GM19452 (cell line): ENCODE measurements around the gene LARGE1.

Experiments used
- ATAC-seq: cut with Tn5 transposase; IDR thresholded peaks from one replicate; pipeline ENCODE4 v1.9.1; 2021; ENCODE audit not compliant: unreplicated experiment

The LARGE1 gene

DNA sequence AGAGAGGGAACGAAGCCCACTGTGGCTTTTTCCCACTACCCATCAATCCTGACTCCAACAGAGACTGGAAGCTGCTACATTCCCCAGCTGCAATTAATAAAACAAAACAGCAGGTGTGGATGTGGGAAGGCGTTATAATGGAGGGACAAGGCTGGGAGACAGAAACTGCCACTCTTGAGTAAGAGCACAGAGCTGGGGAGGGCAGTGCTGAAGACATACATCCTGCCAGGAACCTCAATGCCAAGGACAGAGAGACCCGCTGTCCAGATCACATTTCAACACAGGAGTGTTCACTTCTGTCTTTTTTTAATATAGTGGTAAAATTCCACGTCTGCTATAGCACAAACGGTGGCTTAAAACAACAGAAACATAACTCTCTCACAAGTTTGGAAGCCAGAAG lies 94.5 kb downstream of the LARGE1 start:
- ATAC-seq: no peak

DNA sequence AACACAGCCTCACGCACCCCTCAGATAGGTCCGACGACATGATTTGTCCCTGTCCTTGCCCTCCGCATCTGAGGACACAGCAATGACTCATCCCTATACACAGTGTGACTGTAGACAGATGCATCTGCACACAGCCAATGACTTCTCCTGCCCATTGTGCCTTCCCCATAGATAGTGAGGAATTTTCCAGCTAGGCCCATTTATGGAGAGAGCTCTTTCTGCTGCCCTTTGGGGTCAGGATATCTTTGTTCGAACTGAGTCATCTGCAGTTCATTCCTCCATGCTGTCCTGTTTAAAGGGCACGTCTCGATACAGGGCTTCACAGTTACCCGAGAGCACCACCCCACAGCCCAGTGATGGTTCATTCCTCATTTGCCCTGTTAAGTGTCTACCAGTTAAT lies 96.7 kb downstream of the LARGE1 start:
- no peak for ATAC-seq

DNA sequence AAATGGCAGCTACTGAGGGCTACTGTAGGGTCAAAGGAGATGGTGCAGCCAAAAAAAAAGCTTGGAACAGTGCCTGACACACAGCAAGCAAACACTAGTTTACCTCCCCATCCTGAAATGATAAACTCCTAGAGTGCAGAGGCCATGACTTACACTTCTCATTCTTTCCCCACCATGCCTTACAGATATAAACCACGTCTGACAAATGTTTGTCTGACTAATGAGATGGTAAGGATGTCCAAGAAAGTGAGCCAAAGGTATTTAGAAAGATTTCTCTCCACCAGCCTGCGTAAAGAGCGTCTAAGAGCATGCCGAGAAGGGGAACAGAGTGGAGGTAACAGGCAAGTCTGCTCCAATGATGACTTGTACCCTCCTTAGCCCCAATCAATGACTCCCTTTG lies 99.0 kb downstream of the LARGE1 start:
- no peak for ATAC-seq

DNA sequence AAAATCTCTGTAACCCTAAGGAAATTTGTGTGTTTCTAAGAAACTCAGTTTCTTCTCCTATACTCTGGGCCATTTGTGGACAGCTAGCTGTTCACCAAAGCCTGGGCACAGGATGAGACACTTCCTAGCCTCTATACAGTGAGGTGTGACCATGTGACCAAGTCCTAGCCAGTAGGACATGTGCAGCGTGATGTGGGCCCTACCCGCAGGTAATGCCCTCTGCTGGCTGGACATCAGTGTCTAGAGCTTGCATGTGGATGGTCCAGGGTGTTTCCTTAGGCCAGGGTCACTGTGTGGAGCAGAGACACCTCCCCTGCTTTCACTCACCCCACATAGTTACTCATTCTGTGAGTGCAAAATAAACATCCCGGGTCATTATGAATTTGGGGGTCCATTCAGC lies 100.5 kb downstream of the LARGE1 start:
- no peak for ATAC-seq

DNA sequence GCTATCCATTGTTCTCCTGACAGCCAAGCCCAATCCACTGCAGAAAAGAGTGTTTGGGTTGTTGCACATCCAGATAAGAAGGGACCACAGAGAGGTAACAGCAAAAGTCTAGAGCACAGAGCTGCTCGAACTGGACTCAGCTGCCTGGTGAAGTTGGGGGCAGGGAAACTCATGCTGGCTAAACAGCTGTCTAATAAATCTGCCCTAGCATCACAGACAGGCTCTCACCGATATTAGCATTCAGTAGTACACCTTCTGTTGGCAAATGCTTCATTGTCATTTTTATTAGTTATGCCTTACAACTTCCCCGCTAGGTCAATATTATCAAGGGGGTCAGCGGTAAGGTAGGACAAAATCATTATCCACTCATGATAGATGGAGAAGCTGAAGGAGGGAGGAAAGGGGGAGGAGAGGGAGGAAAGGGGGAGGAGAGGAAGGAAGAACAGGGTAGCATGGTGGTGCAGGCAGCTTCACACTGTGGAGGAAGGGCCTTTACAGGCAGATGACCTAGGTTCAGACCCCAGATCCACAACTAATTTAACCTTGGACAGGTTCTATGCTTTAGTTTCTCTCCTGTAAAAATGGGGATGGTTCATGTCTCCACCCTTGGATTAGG lies 102.7 kb downstream of the LARGE1 start:
- ATAC-seq: no peak

DNA sequence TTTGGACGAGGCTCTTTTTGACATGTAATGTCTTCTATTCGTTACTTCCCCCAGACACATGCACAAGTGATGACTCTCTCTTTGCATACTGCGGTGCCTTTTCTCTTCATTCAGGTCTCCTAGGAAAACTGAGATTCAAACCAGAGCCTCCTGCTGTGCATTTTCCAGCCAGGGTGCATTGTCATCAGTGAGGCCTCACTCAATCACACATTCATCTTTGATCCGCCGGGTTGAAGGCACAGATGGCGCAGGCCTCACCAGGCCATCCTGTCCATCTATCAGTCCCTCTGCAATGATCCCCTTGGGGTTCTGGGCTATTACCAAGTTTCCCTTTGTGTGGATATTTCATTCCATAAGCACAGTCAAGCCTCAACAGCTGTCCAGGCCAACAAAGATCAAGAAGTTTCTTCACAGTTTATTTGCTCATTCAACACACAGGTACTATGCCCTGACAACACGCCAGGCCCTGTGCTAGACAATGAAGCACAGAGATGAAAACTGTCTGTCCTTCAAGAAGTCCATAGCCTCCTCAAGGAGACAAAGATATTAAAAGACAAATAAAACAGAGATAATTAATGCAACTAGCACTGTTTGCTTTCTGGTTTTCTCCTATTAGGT lies 107.8 kb downstream of the LARGE1 start:
- no peak for ATAC-seq

DNA sequence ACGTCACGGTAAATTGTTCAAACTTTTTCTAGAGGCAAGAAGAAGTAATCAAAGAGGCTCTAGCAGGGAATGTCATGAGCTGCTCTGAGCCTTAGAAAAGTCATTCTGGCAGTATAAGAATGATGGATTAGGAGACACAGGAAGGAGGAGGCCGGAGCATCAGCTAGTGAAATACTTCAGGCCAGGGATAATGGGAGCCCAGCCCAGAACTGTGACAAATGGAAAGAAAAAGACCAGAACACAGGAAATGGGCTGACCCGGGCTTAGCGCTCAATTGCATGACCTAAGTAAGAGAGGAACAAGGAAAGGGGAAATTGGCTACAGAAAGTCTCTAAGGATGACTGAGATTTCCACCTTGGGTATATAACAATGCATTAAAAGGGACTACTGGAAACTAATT lies 108.6 kb downstream of the LARGE1 start:
- ATAC-seq: no peak

DNA sequence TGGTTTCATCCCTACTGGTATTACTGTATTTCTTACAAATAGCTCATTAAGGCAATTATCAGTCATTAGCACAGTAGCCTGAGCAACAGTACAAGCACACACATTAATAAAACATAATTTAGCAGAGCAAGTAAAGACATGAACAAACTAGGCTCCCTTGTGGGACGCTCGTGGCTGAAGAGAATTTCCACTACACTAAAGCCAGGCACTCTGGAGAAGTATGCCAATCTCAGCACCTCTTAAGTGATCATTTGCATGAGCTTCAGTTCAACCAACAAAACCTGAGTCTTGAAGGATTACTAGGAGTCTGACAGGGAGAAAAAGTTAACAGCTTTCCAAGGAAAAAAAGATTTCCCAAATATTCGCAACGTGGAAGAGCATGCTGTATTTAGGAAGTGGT lies 109.1 kb downstream of the LARGE1 start:
- ATAC-seq: no peak

DNA sequence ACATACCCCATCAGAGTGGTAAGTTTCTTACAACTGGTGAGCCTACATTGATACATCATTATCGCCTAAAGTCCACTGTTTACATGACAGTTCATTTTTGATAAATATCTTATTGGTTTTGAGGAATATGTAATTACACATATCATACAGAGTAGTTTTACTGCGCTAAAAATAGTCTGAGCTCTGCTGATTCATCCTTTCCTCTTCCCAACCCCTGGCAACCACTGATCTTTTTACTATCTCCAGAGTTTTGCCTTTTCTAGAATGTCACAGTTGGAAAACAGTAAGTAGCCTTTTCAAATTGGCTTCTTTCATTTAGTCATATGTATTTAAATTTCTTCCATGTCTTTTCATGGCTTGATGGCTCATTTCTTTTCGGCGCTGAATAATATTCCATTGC lies 112.8 kb downstream of the LARGE1 start:
- no peak for ATAC-seq

DNA sequence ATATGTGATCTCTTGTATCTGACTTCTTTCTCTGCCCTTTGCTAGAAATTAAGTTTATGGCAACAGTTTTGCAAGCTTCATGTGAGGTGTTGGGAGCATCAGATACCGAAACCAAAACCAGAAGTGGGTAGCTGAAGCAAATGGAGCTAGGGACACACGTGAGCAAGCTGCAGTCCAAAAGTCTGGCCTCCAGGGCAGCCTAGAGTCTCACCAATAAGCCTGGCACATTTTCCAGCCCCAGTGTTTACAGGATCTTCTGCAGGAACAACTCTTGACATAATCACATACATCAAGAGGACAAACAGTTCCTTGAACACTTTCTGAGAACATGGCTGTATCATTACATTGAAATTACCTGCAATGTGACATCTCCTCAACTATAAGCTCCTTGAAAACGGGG lies 114.1 kb downstream of the LARGE1 start:
- ATAC-seq: peak; percentile 76

DNA sequence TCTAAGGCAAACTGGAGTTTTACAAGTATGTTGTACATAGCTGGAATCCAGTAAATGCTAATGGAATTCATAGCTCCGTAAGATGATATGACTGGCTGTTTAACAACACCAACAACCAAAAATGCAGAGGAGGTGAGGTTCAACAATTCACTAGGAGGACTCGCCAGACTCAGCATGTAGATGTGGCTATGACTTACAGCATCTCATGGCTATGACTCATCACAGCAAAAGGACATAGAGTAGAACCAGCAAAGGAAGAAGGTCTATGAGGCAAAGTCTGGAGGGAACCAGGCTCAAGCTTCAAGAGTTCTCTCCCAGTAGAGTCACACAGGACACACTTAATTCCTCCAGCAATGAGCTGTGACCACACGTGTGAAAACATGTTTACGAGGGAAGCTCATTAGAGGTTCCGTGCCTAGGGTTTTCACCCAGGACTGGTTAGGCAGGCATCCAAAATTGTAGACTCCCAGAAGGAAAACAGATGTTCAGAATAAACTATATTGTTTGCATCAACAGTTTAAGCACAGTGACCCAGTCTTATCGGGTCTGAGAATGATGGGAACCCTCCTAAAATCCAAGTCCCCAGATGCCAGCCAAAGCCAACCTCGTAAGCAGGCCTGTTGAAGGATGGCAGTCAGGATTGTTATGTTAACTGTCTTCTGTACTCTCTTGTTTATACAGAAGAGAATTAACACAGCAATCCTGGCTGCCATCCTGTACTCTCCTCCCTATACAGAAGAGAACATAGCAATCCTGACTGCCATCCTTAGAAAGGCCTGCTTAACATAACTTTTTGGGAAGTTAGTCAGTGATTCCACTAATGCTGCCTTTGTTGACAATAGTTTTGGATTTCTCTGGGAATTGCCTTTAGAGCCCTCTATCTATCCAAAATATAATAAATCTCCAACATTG lies 116.6 kb downstream of the LARGE1 start:
- no peak for ATAC-seq

DNA sequence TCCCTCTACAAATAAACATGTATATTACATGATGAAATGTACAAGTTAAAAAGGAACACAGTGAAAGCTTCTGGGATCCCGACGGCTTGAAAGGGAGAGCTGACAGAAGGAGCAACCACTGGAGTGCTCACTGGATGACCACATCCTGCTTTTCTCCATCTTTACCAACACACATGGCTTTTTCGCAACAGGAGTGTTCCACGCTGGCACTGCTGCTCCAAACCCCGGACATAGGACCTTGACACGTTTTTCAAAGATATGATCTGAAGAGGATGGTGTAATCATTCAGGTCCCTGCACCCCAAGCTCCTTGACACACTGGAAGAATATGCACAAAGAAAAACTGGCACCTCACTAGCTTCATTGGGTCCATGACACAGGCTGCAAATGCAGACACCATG lies 121.9 kb downstream of the LARGE1 start:
- no peak for ATAC-seq

DNA sequence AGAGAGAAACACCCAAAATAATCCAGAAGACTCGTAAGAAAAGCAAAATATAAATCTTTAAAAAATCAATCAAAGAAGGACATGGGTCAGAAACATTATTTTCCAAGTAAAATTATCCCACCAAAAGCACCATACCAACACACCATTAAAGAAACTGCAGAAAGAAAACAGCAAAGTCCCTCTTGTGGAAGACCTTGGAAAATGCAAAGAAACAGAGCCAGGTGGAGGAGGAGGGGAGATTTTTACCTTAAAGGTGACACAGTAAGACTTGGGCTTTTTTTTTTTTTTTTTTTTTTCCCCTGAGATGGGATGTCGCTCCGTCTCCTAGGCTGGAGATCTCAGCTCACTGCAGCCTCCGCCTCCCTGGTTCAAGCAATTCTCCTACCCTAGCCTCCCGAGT lies 123.8 kb downstream of the LARGE1 start:
- ATAC-seq: no peak

DNA sequence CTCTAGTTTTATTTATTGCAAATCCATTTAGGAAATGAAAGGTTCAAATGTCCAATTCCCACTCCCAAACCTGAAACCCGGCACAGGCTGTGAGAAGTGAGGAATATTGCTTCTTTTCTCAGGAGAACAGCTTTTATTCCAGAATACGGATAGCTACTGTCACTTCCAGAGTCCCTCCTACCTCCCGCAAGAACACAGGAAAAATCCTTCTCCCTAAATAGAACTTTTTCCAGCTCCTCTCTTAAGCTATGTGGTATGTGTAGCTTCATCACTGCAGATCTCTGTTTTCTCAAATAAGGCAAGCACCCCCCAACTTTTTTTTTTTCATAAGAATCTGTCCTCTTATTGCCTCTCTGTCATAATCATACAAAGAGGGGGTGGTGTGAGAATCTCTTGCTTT lies 126.8 kb downstream of the LARGE1 start:
- no peak for ATAC-seq

DNA sequence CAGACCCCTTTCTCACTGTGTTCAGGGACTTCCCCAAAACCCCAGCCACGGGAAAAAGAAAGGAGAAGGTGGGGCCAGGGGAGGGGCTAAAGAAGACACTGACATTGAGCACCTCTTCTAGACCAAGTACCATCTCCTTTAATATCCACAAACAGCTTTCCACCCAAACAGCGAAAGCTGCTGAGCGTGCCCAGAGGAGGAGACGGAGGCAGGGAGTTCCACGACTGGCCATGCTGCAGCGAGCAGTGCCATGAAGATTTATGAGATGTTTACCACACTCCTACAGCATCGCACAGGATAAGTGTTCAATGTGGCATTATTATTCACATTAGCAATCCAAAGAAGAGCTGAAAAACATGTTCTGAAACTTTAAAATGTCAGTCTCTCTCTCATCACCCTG lies 127.4 kb downstream of the LARGE1 start:
- no peak for ATAC-seq

DNA sequence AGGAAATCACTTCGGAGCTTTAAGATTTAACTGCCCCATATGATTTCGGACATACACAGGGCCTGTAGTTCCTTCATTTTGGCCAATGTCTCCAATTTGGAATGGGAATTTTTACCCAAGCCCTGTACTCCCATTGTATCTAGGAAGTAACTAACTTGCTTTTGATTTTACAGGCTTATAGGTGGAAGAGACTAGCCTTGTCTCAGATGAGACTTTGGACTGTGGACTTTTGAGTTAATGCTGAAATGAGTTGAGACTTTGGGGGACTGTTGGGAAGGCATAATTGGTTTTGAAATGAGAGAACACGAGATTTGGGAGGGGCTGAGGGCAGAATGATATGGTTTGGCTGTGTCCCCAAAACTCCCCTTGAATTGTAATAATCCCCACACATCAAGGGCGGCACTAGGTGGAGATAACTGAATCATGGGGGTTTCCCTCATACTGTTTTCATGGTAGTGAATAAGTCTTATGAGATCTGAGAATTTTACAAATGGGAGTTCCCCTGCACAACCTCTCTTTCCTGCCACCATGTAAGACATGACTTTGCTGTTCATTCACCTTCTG lies 130.5 kb downstream of the LARGE1 start:
- ATAC-seq: no peak

DNA sequence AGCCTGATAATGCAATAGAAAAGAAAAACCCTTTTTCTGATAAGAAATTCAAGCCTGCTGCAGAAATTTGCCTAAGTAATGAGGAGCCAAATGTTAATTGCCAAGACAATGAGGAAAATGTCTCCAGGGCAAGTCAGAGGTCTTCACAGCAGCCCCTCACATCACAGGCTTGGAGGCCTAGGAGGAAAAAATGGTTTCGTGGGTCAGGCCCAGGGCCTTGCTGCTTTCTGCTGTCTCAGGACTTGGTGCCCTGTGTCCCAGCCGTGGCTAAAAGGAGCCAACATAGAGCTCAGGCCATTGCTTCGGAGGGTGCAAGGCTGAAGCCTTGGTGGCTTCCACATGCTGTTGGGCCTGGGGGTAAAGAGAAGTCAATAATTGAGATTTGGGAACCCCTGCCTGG lies 131.3 kb downstream of the LARGE1 start:
- no peak for ATAC-seq

DNA sequence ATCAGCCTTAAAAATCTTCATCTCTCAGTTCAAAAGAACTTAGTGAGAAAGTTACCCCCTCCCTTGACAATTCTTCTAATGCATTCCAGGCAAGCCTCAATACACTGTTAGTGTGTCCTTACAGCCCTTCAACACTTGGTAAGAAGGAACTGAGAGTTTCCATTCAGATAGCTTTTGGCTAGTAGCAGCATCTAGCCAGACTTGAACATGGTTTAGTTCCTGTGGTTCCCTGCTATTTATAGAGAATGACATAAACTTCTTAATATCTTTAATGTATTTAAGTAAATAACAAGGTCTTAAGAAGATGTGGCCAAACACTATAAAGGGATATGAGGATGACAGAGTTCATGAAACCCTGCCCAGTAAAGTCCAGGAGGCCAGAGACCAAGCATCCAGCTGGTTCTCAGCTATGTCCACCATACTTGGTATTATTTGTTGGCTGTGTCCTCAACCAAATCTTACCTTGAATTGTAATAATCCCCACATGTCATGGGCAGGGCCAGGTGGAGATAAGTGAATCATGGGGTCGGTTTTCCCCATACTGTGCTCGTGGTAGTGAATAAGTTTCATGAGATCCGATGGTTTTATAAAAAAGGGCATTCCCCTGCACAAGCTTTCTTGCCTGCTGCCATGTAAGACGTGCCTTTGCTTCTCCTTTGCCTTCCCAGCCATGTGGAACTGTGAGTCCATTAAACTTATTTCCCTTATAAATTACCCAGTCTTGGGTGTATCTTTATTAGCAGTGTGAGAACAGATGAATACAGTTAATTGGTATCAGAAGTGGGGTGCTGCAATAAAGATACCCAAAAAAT lies 132.4 kb downstream of the LARGE1 start:
- ATAC-seq: peak; percentile 60

DNA sequence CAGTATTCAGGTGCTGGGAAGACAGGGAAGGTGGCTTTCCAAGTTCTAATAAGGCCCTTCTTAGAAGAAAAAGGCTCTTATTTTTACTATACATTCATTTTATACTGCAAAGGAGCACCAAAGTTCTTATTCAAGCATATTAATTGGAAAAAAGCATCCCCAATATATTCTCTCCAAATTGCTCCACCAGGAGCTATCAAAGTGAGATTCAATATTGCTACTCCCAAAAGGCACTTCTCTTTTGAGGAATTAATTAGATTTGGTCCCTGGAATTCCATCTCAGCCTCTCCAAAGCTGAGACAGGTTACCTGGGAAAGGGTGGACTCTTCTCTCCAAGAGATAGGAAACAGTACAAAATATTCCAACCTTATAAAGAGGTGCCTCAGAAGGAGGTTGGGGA lies 134.1 kb downstream of the LARGE1 start:
- no peak for ATAC-seq

DNA sequence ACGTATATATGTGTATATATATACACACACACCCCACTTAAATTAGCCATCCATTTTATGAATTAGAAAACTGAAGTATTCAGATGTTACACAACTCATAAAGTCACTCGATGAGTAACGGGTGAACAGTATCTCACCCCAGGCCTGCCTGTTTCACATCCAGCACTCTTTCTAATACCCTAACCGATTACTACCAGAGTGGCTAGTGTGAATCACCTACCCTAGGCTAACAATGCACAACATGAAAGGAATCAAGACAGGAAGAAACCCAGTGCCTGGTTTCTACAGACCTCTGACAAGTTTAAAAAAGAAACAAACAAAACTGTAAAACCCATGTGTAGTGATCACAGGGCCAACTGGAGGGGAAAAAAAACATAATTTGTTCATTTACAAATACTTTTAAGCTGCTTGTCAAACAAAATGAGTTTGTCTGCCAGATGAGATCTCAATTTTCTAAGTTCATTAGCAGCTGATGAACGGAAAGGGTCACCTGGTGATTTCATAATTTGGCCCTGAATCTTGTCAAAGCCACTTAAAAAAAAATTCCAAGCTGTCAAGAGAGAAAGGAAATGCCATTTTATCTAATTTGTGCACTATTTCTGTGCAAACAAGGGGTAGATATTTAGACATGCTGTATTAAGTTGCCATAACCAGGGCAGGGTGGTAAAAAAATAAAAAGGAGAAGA lies 134.8 kb downstream of the LARGE1 start:
- ATAC-seq: no peak
